HUES48 (cell line): ENCODE data around the gene EGLN1.

Experiments
- H3K27ac ChIP-seq: one replicate; pipeline ENCODE4 v1.7.0; 2013; ENCODE audit warnings: low read depth, low read length, inconsistent platforms
- H3K27me3 ChIP-seq: 2 replicates; pipeline ENCODE4 v1.6.1; 2013; ENCODE audit warnings: mild to moderate bottlenecking, low read length; ENCODE audit not compliant: control insufficient read depth, insufficient read depth
- H3K36me3 ChIP-seq: 2 replicates; pipeline ENCODE4 v1.6.1; 2013; ENCODE audit warnings: low read length; ENCODE audit not compliant: control insufficient read depth, insufficient read depth
- H3K4me1 ChIP-seq: 2 replicates; pipeline ENCODE4 v1.6.1; 2013; ENCODE audit warnings: mild to moderate bottlenecking, low read length; ENCODE audit not compliant: control insufficient read depth, insufficient read depth
- H3K4me3 ChIP-seq: 2 replicates; pipeline ENCODE4 v1.5.1; 2013; ENCODE audit warnings: mild to moderate bottlenecking, low read depth, low read length
- H3K9ac ChIP-seq: 2 replicates; pipeline ENCODE4 v1.6.1; 2013; ENCODE audit warnings: mild to moderate bottlenecking, low read depth, low read length, moderate library complexity
- H3K9me3 ChIP-seq: 2 replicates; pipeline ENCODE4 v1.6.1; 2013; ENCODE audit warnings: low read length; ENCODE audit not compliant: control insufficient read depth, insufficient read depth

EGLN1 gene

GRCh38 chr1:231396643-231397042 is 25.4 kb downstream of the EGLN1 start:
- no peak overlapping the region for H3K4me3 ChIP-seq
- no peak overlapping the region for H3K9ac ChIP-seq
- no peaks in the 10 kb centered on the region for H3K27me3 ChIP-seq
- no peak overlapping the region for H3K27ac ChIP-seq
- H3K9me3 ChIP-seq = no peaks in the 10 kb centered on the region
- H3K4me1 ChIP-seq = peaks cover 7% of the 10 kb centered on the region; the same call in 1 of the 2 replicates
- no peaks in the 10 kb centered on the region for H3K36me3 ChIP-seq

DNA sequence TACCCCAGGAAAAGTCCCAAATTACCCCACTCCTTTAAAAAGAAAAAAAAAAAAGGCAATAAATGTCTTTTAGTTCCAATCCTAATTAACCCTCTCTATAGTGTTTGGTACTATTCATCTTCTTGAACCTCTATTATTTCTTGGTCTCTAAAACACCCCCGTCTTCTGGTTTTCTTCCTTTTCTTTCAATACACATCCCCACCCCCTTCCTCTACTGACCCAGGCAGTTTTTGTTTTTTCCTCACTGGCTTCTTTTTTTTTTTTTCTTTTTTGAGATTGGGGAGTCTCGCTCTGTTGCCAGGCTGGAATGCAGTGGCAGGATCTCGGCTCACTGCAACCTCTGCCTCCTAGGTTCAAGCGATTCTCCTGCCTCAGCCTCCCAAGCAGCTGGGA is 26.1 kb downstream of the EGLN1 start:
- Histone ChIP-seq H3K9me3 (no peaks in the 10 kb centered on the region), H3K4me1 (peaks cover 7% of the 10 kb centered on the region; the same call in 1 of the 2 replicates), H3K27me3 (no peaks in the 10 kb centered on the region), H3K27ac (peak overlapping the region; percentile 82), H3K9ac (no peak overlapping the region), H3K4me3 (no peak overlapping the region), H3K36me3 (no peaks in the 10 kb centered on the region)

DNA sequence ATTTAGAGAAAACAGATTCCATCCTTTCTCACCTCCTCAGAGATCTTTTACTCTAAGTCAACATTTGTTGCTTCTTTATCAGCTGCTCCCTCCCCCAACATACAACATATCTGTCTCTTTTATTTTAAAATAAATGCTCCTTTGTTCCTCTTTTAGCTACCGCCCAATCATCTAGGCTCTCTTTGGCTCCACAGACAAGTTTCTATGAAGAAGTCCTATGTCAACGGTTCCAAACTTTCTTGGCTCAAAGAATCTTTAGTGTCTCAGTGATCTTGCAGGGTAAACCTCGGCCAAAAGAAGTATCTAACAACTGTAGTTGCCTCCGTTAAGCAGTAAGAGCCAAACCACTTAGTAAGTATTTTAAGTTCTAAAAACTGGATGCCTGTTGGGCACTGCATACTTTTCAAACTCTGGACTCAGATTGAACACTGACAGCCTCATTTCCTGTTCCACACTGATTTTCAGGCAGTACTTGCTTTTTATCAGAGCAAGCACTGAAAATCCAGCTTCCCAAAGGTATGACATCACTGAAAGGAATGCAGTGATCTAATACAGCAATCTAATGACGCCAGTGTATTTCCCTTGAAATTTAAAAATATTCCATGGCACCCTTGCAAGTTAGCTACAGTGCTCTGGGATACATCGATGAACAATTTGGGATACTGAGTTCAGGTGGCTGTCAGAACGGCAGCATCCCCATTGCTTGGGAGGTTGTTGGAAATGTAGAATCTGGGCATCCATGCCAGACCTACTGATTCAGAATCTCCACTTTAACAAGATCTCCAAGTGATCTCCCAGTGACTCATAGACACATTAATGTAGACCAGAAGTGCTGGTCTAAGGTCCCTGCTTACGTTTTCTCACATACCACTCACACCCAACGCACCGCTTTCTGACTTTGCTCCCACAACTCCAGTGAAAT is 26.8 kb downstream of the EGLN1 start:
- no peak overlapping the region for H3K4me3 ChIP-seq
- H3K4me1 ChIP-seq = peaks cover 7% of the 10 kb centered on the region; the same call in 1 of the 2 replicates
- no peak overlapping the region for H3K9ac ChIP-seq
- no peaks in the 10 kb centered on the region for H3K36me3 ChIP-seq
- H3K9me3 ChIP-seq = no peaks in the 10 kb centered on the region
- no peaks in the 10 kb centered on the region for H3K27me3 ChIP-seq
- H3K27ac ChIP-seq = peak overlapping the region; percentile 82

- Histone ChIP-seq H3K4me3 (no peak overlapping the region), H3K4me1 (peaks cover 7% of the 10 kb centered on the region; the same call in 1 of the 2 replicates), H3K27me3 (no peaks in the 10 kb centered on the region), H3K9me3 (no peaks in the 10 kb centered on the region), H3K9ac (no peak overlapping the region), H3K27ac (no peak overlapping the region), H3K36me3 (no peaks in the 10 kb centered on the region)
Observed at GRCh38 chr1:231393668-231394067, 28.4 kb downstream of the EGLN1 start.

- H3K9ac ChIP-seq = no peak overlapping the region
- H3K27me3 ChIP-seq = no peaks in the 10 kb centered on the region
- H3K9me3 ChIP-seq = no peaks in the 10 kb centered on the region
- H3K27ac ChIP-seq = no peak overlapping the region
- H3K4me1 ChIP-seq = peaks cover 7% of the 10 kb centered on the region; the same call in 1 of the 2 replicates
- H3K4me3 ChIP-seq = no peak overlapping the region
- no peaks in the 10 kb centered on the region for H3K36me3 ChIP-seq
Observed at GRCh38 chr1:231392389-231393131, 29.5 kb downstream of the EGLN1 start.

- Histone ChIP-seq H3K27me3 (no peaks in the 10 kb centered on the region), H3K36me3 (no peaks in the 10 kb centered on the region), H3K9me3 (no peaks in the 10 kb centered on the region), H3K27ac (no peak overlapping the region), H3K4me3 (no peak overlapping the region), H3K9ac (no peak overlapping the region), H3K4me1 (peaks cover 1% of the 10 kb centered on the region; the same call in 1 of the 2 replicates)
Observed at GRCh38 chr1:231390071-231390470, 32.0 kb downstream of the EGLN1 start.

DNA sequence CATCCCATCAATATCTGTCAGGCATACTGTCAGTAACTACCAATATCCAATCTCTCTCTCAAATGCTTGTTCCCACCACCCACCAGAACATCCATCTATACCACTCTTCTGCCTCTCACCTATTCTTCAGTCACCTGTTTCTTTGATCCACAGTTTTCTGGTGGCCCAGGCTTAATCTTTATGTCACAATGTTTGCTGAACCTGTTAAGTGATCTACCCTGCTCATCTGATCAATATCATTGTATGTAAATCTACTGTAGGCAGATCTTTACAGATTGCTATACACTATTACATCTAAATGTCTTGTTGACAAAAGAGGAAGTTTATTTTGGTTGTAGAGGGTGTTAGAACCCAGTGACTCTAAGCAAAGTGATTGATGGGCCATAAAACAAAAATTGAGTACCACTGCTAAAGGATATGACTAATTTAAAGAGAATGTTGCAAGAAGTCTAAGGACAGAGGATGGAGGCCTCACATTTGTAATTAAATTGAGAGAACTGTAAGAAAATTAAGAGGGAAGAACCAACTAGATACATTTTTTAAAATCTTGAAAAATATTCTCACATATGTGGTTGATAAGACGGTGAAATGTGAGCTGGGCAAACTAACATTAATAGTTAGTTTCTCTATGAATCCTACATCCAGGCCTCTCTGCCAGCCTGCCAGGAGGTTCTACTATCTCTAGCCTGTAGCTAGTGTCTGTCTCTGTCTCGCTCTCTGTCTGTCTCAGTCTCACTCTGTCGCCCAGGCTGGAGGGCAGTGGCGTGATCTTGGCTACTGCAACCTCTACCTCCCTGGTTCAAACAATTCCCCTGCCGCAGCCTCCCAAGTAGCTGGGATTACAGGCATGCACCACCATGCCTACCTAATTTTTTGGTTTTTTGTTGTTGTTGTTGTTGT is 34.1 kb downstream of the EGLN1 start:
- no peak overlapping the region for H3K4me3 ChIP-seq
- no peaks in the 10 kb centered on the region for H3K9me3 ChIP-seq
- no peaks in the 10 kb centered on the region for H3K27me3 ChIP-seq
- H3K27ac ChIP-seq = no peak overlapping the region
- no peak overlapping the region for H3K9ac ChIP-seq
- H3K36me3 ChIP-seq = no peaks in the 10 kb centered on the region
- H3K4me1 ChIP-seq = no peaks in the 10 kb centered on the region

DNA sequence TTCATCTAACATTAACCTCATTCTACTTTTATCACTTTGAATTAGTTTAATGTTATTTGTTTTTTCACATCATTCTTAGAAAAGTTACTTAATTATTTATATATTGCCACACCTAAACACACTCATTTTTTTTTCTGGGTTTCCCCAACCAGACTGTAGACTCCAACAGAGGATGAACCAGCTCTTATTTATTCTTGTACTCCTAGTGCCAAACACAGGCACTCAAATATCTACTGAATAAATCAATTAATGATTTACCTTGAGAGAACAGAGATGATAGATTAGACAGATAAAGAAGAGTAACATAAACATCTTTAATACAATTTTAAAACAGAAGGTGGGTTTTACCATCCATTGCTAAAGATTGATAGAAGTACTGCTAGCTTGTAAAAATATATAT is 35.6 kb downstream of the EGLN1 start:
- Histone ChIP-seq H3K27me3 (no peaks in the 10 kb centered on the region), H3K9ac (no peak overlapping the region)

GRCh38 chr1:231385416-231385748 is 36.7 kb downstream of the EGLN1 start:
- Histone ChIP-seq H3K27me3 (no peaks in the 10 kb centered on the region), H3K9me3 (no peaks in the 10 kb centered on the region), H3K4me3 (no peak overlapping the region), H3K9ac (no peak overlapping the region), H3K36me3 (no peaks in the 10 kb centered on the region), H3K4me1 (no peaks in the 10 kb centered on the region), H3K27ac (no peak overlapping the region)

More for the DNA sequence above, 35.6 kb downstream of the EGLN1 start:
- no peaks in the 10 kb centered on the region for H3K9me3 ChIP-seq
- no peaks in the 10 kb centered on the region for H3K36me3 ChIP-seq
- H3K4me1 ChIP-seq = no peaks in the 10 kb centered on the region
- no peak overlapping the region for H3K27ac ChIP-seq
- H3K4me3 ChIP-seq = no peak overlapping the region

GRCh38 chr1:231384696-231385415 is 37.2 kb downstream of the EGLN1 start:
- no peak overlapping the region for H3K4me3 ChIP-seq
- no peaks in the 10 kb centered on the region for H3K9me3 ChIP-seq
- H3K4me1 ChIP-seq = no peaks in the 10 kb centered on the region
- no peaks in the 10 kb centered on the region for H3K27me3 ChIP-seq
- H3K36me3 ChIP-seq = no peaks in the 10 kb centered on the region
- H3K9ac ChIP-seq = no peak overlapping the region
- H3K27ac ChIP-seq = no peak overlapping the region
